HG03565 (cell line): ENCODE data around the gene VANGL1.
"Not testable (repeated sequence)": the region's sequence is repeated elsewhere in the genome, so short reads cannot be mapped to it uniquely, and the experiment has no call there.

ENCODE experiments used
- ATAC-seq: cut with Tn5 transposase; IDR thresholded peaks from one replicate; pipeline ENCODE4 v1.9.1; 2021; ENCODE audit warnings: mild to moderate bottlenecking, moderate library complexity; ENCODE audit not compliant: unreplicated experiment

The VANGL1 gene

DNA sequence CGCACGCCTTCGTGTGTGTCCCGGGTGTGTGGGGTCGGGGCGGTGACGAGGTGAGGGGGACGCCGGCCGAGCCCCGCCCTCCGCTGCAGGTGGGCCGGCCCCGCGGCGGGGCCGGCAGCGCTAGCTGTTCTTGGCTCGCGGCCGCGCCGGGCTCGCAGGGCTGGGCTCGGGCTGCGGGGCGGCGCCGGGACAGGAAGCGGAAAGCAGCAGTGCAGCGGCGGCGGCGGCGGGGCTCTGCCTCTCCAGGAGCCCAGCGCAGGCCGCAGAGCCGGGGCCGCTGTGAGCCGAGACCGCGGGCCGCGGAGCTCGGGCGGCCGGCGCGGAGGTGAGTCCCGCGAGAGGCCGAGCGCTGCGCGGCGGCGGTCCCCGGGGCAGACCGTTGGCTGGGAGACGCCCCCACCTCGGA lies at the start of gene VANGL1:
VANGL1 (plus strand) TSS at position 209 of the 406 bp plus-strand sequence. CDS start 9,444 bp downstream, outside the sequence.
- peak; percentile 43 for ATAC-seq

DNA sequence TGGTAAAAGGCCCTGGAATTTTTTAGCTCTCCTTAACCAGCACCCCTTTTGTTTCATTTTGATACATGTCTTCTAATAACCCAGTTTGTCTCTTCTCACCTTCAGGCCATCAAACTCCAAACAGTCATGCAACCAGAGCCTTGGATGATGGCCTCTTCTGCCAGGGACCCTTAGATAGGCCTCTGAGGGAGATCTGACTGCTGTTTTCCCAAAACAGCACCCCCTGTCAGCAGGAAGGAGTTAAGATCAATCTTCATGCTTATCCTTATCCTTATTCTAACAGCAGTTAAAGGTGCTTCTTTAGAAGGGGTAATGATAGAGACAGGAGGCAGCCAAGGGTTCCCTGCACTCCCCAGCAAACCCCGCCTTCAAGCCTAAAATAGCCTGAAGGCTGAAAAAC lies 49.5 kb upstream of the VANGL1 start:
- ATAC-seq, result no peak

DNA sequence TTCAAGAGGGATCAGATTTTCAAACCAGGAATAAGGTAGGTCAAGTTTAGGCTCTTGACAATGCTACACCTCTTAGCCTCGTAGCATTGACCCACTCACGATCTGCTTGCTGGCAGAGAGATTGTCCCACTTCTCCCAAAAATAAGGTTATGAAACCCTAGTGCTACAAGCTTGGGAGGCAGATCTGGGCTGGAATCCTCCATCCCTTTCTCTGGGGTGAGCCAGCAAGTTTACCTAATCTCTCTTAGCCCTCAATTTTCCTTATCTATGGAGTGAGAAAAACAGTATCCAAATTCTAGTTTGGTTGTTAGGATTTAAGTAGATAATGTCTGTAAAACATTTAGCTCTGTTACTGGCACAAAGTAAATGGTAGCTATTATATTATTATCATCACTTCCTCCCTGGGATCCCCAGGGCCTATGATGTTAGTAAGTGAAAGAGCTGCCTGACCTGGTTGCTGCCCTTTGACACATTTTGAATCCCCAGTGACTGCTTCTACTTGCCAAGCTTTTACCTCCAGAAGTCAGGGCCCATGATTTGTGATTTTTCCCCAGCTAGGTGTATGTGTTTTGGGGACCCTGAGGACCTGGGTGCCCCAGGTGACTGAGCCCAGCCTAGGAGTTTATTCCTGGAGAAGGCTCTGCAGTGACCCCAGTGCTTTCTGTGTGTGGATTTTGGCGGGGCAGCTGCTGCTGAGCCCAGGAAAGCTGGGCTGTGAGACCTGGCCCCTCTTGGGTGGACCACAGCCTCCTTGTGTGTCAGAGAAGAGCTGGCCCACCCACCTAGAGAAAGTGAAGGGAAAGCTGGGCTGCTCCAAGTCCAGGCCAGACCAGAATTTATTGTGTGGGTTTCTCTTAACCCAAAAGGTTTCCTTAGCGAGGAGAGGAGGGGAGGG lies 48.2 kb upstream of the VANGL1 start:
- ATAC-seq, result no peak

DNA sequence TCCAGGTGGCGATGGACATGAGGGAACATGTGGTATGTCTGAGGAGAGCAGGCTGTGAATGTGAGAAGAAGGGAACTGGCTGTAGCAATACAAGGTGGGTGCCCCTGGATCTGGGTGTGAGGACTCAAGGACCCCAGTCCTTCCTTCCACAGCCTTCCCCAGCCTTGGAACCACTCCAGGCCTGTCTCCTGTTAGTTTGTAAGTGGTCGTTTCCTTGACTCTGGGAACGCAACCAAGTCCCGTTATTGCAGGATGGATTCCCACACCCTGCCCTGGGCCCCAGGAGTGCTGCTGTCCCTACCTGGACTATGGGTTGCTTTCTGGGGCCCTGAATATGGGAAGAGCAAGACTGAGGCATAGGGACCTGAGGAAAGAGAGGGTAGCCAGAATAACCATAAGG lies 47.2 kb upstream of the VANGL1 start:
- no peak for ATAC-seq

DNA sequence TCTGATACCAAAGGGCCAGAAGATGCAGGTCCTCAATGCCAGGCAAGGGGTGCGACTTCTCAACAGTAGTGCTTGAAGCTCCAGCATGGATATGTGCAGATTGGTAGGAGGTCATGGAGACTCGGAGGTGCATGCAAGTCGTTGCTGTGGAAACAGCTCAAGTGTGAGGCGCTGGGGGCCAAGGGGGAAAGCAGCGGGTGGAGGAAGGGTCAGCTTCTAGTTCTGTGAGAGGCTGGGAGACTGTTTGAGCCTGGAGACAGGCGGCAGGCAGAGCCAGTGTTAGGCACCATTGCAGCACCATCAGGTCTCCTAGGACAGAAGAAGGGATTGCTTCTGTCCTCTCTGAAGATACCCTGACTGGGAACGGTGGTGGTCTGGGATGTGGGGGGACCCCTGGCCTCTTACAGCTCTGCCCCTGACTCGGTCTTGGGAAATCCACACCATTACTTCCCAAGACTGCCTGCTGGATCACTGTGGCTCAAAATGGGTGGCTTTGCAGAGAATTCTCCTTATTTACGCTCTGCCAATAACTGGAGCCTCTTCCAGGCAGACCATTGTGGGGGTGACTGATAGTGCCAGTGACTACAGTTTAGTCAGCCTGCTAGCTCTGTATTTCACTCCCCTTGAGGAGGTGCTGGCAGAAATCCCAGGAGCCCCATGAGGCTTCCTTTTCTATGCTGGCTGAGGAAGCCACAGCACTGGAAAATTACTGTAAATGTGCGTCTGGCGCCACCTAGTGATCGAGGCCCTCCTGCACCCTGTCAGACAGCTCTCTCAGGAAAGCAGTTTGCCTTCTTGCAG lies 46.3 kb upstream of the VANGL1 start:
- peak; percentile 61 for ATAC-seq

DNA sequence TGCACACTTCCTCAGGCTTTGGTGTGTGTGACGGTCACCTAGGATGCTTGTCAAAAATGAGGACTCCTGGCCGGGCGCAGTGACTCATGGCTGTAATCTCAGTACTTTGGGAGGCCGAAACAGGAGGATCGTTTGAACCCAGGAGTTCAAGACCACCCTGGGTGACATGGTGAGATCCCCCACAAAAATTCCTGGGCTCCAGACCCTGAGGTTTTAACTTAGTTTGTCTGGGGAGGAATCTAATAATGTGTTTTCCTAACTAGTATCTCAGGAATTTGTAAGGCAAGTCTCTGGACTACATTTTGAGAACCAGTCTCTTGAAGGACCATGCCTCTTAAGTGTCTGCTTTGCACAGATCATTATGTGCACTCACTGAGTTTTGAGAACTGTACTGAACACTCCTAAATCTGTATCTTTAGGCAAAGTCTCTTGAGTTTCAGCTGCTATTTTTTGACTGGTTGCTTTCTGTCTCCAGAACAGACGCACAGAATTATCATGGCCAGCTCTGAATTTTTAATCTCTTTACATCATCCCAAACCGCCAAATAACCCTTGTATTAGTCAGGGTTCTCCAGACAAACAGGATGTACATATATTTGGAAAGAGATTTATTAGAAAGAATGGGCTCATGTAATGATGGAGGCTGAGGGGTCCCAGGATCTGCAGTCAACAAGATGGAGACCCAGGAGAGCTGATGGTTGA lies 45.5 kb upstream of the VANGL1 start:
- ATAC-seq, result no peak

DNA sequence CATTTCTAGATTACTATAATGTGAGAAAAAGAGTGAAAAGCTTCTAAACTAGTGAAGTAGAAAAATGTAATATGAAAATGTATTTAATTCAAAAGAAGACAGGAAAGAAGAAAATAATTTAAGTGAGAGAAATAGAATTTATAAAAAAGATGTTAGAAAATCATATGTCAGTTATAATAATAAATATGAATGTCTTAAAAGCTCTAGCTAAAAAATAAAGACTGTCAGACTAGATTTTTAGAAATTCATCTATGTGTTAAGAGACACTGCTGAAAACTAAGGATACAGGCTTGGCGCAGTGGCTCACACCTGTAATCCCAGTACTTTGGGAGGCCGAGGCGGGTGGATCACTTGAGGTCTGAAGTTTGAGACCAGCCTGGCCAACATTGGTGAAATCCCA lies 37.3 kb upstream of the VANGL1 start:
- no peak for ATAC-seq

DNA sequence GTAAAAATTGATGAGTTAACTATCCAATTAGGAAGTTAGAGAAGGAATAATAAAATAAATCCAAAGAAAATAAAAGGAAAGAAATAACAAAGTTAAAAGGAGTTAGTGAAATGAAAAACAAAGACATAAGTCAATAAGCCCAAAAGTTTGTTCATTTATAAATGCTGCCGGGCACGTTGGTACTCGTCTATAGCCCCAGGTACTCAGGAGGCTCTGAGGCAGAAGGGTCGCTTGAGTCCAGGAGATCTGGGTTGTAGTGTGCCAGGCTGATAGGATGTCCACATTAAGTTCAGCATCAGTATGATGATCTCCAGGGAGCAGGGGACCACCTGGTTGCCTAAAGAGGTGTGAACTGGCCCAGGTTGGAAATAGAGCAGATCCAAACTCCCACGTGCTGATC lies 35.5 kb upstream of the VANGL1 start:
- ATAC-seq, result no peak

DNA sequence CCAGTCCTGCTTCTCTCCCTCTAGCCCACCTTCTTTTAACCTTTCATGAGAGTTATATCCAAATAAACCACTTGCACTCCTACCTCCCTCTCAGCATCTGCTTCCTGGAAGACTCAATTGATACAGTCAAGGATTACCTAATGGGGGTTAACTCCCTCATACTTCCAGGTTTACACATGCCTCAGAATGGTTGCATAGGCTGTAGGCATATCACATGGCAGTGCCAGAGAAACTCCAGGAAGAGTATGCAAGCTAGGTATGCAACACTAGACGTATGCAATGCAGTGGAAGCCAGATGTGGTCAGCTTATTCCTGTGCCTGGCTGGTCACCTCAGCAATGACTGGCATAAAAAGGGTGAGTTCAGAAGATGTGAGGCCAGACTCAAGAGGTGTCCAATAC lies 32.7 kb upstream of the VANGL1 start:
- ATAC-seq, result no peak

DNA sequence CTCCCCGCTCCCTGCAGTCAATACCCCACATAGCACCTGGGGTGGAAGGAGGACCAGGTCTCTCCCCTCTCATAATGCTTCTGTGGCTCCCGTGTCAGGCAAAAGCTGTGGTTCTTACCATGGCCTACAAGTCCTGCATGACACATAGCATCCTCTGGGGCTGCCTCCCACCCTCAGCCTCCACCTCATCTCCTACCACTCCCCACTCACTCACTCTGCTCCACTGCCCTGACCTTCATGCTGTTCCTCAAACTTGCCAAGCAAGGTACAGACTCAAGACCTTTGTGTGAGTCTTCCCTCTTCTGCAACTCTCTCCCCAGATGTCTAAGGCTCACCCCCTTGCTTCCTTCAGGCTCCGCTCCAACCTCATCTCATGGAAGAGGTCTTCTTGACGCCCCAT lies 28.0 kb upstream of the VANGL1 start:
- ATAC-seq, result no peak

DNA sequence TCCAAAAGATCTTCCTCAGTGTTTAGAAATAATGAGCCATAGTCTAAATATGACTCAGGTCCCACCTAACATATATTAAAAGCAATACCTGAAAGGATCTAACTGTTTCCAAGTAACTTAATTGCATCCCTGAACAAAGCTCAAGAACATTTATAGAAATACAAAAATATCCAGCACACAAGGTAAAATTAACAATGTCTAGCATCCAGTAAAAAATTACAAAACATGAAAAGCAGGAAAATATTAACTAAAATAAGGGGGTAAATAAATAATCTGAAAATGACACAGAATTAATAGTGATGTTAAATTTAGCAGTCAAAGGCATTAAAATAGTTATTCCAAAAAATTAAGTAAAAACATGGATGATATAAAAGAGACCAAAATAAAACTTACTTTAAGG lies 21.3 kb upstream of the VANGL1 start:
- ATAC-seq, result no peak

DNA sequence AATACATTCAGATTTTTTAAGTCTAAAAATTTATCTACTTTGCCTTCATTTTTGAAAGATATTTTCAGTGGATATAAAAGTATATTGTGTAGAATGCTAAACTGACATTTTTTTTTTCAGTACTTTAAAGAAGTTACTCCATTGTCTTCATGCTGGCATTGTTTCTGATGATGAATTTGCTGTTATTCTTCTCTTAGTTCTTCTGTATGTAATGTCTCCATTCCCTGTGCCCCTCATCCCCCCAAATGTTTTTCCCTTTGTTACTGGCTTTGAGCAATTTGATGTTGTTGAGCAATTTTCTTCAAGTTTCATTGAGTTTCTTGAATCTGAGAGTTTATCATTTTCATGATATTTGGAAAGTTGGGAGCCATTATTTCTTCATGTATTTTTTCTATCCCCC lies 20.8 kb upstream of the VANGL1 start:
- ATAC-seq, result no peak

DNA sequence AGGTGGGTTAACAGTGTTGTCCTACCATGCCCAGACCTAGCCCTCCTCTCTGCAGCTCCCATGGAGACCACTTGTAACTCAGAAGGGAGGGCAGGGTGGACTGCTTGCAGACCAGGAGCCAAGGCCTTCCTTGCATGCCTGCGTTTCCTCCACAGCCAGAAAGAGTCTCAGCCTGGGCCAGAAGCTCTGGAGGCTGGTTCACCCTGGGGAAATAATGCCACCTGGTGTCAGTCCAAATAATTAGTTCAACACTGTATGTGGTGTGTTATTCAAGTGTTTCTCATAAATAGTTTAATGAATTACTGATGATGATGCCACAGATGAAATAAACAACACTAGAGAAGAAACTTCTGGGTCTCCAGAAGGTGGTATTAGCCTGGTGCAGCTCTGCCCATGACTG lies 16.9 kb upstream of the VANGL1 start:
- ATAC-seq, result no peak

DNA sequence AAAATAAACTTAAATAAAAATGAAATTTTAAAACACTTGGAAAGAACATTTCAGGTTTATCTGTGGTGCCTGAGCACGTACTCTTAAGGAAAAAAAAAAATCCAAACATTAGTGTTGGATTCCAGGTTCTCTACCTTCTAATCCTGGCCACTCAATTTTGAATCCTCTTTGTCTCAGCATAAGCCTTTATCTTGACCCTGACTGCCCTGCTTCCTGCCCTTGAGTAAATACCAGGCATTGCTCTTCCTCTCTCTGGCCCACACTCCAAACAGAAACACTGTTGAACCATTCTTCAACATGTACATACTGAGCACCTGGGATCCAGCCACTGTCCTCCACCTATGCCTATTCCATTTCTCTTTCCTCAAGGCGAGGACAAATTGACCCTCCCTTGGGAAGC lies 11.4 kb upstream of the VANGL1 start:
- ATAC-seq, result no peak

DNA sequence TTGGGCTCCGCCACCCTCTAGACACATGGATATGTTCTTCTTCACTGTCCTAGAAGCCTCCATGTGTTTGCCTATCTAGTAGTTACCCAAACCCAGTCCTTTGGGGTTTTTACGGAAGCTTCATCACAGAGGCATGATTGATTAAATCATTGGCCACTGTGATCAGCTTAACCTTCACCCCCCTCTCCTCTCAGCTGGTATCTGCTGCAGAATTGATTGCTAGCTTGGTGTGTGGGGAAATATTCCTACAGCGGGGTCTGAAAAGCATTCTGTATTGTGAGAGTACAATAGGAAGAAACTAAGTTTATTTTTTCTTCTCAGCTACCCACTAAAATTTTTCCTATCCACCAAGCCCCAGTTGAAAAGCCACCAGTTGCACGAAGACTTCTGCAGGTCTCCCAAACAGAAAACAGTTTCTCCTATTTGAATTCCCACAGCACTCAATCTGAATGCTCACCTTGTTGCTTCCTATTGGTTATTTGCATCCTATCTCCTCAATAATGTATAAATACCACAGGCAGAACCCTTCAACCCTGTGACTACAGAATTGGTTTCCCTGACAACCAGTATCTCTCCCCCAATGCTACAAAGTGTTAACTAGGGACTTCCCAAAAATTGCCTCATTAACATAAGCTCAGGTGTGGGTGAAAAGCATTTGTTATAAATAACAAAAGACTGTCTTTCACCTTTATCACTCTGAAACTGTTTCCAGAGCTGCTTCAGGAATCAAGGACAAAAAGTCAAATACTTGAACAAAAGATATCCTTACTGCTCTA lies 9.3 kb upstream of the VANGL1 start:
- no peak for ATAC-seq

DNA sequence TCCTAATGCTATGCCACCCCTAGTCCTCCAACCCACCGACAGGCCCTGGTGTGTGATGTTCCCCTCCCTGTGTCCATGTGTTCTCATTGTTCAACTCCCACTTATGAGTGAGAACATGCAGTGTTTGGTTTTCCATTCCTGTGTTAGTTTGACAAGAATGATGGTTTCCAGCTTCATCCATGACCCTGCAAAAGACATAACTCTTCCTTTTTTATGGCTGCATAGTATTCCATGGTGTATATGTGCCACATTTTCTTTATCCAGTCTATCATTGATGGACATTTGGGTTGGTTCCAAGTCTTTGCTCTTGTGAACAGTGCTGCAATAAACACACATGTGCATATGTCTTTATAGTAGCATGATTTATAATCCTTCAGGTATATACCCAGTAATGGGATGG lies 8.2 kb upstream of the VANGL1 start:
- ATAC-seq, result not testable (repeated sequence)

DNA sequence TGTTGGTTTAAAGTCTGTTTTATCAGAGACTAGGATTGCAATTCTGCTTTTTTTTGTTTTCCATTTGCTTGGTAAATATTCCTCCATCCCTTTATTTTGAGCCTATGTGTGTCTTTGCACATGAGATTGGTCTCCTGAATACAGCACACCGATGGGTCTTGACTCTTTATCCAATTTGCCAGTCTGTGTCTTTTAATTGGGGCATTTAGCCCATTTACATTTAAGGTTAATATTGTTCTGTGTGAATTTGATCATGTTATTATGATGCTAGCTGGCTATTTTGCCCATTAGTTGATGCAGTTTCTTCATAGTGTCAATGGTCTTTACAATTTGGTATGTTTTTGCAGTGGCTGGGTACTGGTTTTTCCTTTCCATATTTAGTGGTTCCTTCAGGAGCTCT lies 4.5 kb upstream of the VANGL1 start:
- not testable (repeated sequence) for ATAC-seq

DNA sequence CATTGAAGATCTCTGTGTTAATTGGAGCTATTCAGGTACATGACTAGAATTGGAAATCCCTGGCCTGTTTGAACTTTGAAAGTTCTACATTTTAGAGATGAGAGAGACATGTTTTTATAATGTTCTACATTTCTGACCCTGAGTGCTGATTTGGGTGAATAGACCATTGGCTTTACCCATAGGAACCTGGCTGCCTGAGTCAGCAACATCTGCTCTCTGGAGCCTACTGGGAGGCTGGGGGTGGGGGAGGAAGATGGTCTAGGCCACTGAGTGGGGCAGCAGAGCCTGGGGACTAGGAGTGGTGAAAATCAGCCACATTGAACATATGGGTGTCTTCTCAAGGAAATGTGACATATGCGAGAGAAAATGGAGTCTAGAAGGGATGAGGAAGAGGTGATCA lies 1.4 kb upstream of the VANGL1 start:
- ATAC-seq, result no peak

DNA sequence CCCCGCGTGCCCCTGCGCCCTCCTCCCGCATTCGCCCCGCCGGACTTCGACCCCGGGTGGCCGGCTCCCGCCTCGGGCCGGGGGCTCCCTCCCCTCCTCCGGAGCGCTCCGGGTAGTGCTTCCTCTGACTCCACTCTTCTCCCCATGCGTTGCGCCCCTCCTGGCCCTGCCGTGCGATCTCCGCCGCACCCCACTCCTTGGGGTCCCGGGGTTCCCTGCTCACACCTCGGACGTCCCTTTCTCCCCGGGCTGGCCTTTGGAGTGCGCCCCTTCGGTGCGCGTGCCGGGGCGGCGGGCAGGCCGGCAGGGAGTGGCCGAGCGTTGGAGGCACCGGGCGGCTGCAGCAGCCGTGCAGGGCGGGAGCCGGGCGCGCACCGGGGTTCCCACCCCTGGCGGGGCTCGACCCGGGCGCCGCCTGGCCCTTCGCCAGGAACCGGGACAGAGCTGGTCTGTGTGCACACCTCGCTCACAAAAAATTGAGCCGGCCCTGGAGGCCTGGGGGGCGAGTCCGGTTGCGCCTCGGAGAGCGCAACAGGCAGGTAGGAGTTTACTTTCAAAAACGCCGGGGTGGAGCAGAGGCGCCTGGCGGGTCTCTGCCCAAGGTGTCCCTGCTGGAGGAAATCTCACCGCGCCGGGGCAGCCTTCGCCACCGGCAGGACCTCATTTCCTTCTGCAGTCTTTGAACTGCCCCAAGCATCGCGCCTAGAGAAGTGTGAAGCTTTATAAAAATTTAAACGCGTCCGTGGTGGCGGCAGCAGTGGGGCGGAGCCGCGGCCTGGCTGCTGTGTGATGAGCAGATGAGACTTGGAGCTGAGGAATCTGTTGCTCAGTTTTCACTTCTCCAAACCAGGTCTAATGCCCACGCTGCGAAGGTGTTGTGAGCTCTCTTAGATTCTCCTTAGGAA lies 650 bp downstream of the VANGL1 start:
- peak; percentile 42 for ATAC-seq

DNA sequence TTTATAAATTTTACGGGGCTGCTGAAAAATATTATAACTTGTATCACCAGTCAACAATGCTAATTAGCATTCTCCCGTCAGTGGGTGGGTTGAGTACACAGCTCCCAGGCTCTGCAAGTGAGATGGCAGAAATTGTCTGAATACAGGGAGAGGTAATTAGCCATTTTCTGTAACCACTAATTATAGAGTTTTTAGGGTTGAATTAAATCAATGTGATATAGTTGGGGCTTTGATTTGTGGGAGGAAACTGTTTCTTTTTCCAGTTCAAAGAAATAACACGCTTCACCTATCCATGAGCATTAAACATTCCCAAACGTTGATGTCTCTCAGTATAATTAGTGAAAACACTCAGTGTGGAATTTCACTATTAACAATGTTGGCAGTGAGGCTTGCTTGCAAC lies 1.5 kb downstream of the VANGL1 start:
- no peak for ATAC-seq
